ENCODE results near the gene MUS81. TPM values are rescaled to one million over a fixed set of nuclear protein-coding genes. Genes with fewer than 3 reads are reported as not detected.
"Not testable (repeated sequence)": the region's sequence is repeated elsewhere in the genome, so short reads cannot be mapped to it uniquely, and the experiment has no call there.

MUS81 gene
- total RNA-seq, 1 donor from 2014 or later: 58.4 TPM

GRCh38 chr11:65826984-65827735 lies 33.1 kb upstream of the MUS81 start:
- FAIRE-seq (no peak), DNase-seq (ENCODE audit: low read depth) (no peak)
- no peak overlapping the region for H3K4me3 ChIP-seq (ENCODE audit: low read depth, low read length)
- no peak for TF ChIP-seq CTCF (IDR thresholded peaks at IDR 0.05; ENCODE audit: insufficient read depth, low read length, severe bottlenecking)
- H3K36me3 ChIP-seq (ENCODE audit: control insufficient read depth, insufficient read depth, low read length): no peaks in the 10 kb centered on the region
- H3K27me3 ChIP-seq (ENCODE audit: control insufficient read depth, insufficient read depth, low read length): peaks cover 1% of the 10 kb centered on the region

- no peak for FAIRE-seq
- Histone ChIP-seq H3K36me3 (ENCODE audit: control insufficient read depth, insufficient read depth, low read length) (no peaks in the 10 kb centered on the region), H3K27me3 (ENCODE audit: control insufficient read depth, insufficient read depth, low read length) (peaks cover 1% of the 10 kb centered on the region), H3K4me3 (ENCODE audit: low read depth, low read length) (no peak overlapping the region)
- no peak for TF ChIP-seq CTCF (IDR thresholded peaks at IDR 0.05; ENCODE audit: insufficient read depth, low read length, severe bottlenecking)
- no peak for DNase-seq (ENCODE audit: low read depth)
Observed at GRCh38 chr11:65829459-65829858, 30.8 kb upstream of the MUS81 start.

GRCh38 chr11:65832231-65832630 lies 28.0 kb upstream of the MUS81 start:
- not testable (repeated sequence) for DNase-seq (ENCODE audit: low read depth); H3K4me3 ChIP-seq (ENCODE audit: low read depth, low read length)
- peak; percentile 68 for FAIRE-seq

GRCh38 chr11:65833297-65834030 lies 26.8 kb upstream of the MUS81 start, which contains the start of gene SNX32:
Gene SNX32 (plus strand): TSS chr11:65833963. CDS start chr11:65834066, 103 bp downstream.
- FAIRE-seq: no peak
- TF ChIP-seq CTCF (IDR thresholded peaks at IDR 0.05; ENCODE audit: insufficient read depth, low read length, severe bottlenecking): no peak
- Histone ChIP-seq H3K36me3 (ENCODE audit: control insufficient read depth, insufficient read depth, low read length) (no peaks in the 10 kb centered on the region), H3K27me3 (ENCODE audit: control insufficient read depth, insufficient read depth, low read length) (peaks cover 1% of the 10 kb centered on the region), H3K4me3 (ENCODE audit: low read depth, low read length) (peak within 1 kb of the TSS; percentile 39)
- peak; percentile 67 for DNase-seq (ENCODE audit: low read depth)

More at GRCh38 chr11:65832231-65832630, 28.0 kb upstream of the MUS81 start:
- not testable (repeated sequence) for H3K36me3 ChIP-seq (ENCODE audit: control insufficient read depth, insufficient read depth, low read length); H3K27me3 ChIP-seq (ENCODE audit: control insufficient read depth, insufficient read depth, low read length)

- H3K27me3 ChIP-seq (ENCODE audit: control insufficient read depth, insufficient read depth, low read length): peaks cover 1% of the 10 kb centered on the region
- H3K4me3 ChIP-seq (ENCODE audit: low read depth, low read length): peak overlapping the region; percentile 39
- TF ChIP-seq CTCF (IDR thresholded peaks at IDR 0.05; ENCODE audit: insufficient read depth, low read length, severe bottlenecking): no peak
- DNase-seq (ENCODE audit: low read depth) (no peak), FAIRE-seq (peak; percentile 92)
- no peaks in the 10 kb centered on the region for H3K36me3 ChIP-seq (ENCODE audit: control insufficient read depth, insufficient read depth, low read length)
Observed at GRCh38 chr11:65834202-65834601, 26.0 kb upstream of the MUS81 start.

- H3K4me3 ChIP-seq (ENCODE audit: low read depth, low read length): no peak overlapping the region
- TF ChIP-seq CTCF (IDR thresholded peaks at IDR 0.05; ENCODE audit: insufficient read depth, low read length, severe bottlenecking): no peak
- FAIRE-seq: no peak
- H3K36me3 ChIP-seq (ENCODE audit: control insufficient read depth, insufficient read depth, low read length): no peaks in the 10 kb centered on the region
- no peaks in the 10 kb centered on the region for H3K27me3 ChIP-seq (ENCODE audit: control insufficient read depth, insufficient read depth, low read length)
- DNase-seq (ENCODE audit: low read depth): no peak
Observed at GRCh38 chr11:65842144-65842543, 18.1 kb upstream of the MUS81 start.

Measured in bronchial epithelial cell (primary cell).